Neutrophil (primary cell): Measurements from ENCODE around the gene PAQR8.
"Not testable (repeated sequence)": the region's sequence is repeated elsewhere in the genome, so short reads cannot be mapped to it uniquely, and the experiment has no call there.

Experiments used
- H3K27ac ChIP-seq: fragments of 200-600 bp; sonication (generic); 2 replicates; pipeline ENCODE4 v1.5.1; 2016; ENCODE audit warnings: mild to moderate bottlenecking, moderate library complexity
- H3K27me3 ChIP-seq: fragments of 200-600 bp; sonication (generic); 2 replicates; pipeline ENCODE4 v1.6.0; 2016; ENCODE audit warnings: mild to moderate bottlenecking
- H3K36me3 ChIP-seq: fragments of 200-600 bp; sonication (generic); 2 replicates; pipeline ENCODE4 v1.5.1; 2017
- H3K4me1 ChIP-seq, 2 experiments: fragments of 200-600 bp in 1 of 2; sonication (generic) in 1 of 2; 1 replicate in 1 of 2; 2 replicates in 1 of 2; pipeline versions ENCODE4 v1.5.1 to v1.6.1; 2013 to 2016; ENCODE audit warnings: low read depth in 1 of 2, low read length in 1 of 2, mild to moderate bottlenecking in 1 of 2, moderate library complexity in 1 of 2; ENCODE audit not compliant: control insufficient read depth in 1 of 2, insufficient read depth in 1 of 2
- H3K4me3 ChIP-seq, 2 experiments: fragments of 200-600 bp in 1 of 2; sonication (generic) in 1 of 2; 1 replicate in 1 of 2; 2 replicates in 1 of 2; pipeline ENCODE4 v1.5.1; 2013 to 2016; ENCODE audit warnings: low read depth in 1 of 2, low read length in 1 of 2, mild to moderate bottlenecking in 1 of 2, moderate library complexity in 1 of 2
- H3K9me3 ChIP-seq: fragments of 200-600 bp; sonication (generic); 2 replicates; pipeline ENCODE4 v1.5.1; 2016
- CTCF ChIP-seq: fragments of 200-600 bp; sonication (generic); IDR thresholded peaks from 2 replicates; pipeline ENCODE4 v1.5.1; 2016; ENCODE audit warnings: antibody characterized with exemption

Gene PAQR8

GRCh38 chr6:52377538-52378221 lies 15.7 kb downstream of the PAQR8 start:
- H3K9me3 ChIP-seq: no peaks in the 10 kb centered on the region
- no peak for TF ChIP-seq CTCF
- no peaks in the 10 kb centered on the region for H3K27me3 ChIP-seq
- H3K4me1 ChIP-seq: peaks cover 8% of the 10 kb centered on the region in 2 experiments
- no peak overlapping the region for H3K4me3 ChIP-seq
- H3K36me3 ChIP-seq: peaks cover 22% of the 10 kb centered on the region
- H3K27ac ChIP-seq: peak overlapping the region; percentile 51

- Histone ChIP-seq H3K27ac (no peak overlapping the region), H3K27me3 (no peaks in the 10 kb centered on the region), H3K4me1 (peaks cover 14 to 16% of the 10 kb centered on the region in 2 experiments), H3K4me3 (no peak overlapping the region), H3K9me3 (no peaks in the 10 kb centered on the region), H3K36me3 (peaks cover 22% of the 10 kb centered on the region)
- no peak for TF ChIP-seq CTCF
Observed at GRCh38 chr6:52381249-52381648, 19.3 kb downstream of the PAQR8 start.

- no peaks in the 10 kb centered on the region for H3K27me3 ChIP-seq
Observed at GRCh38 chr6:52384145-52384766, 22.3 kb downstream of the PAQR8 start.

GRCh38 chr6:52385074-52385473 lies 23.1 kb downstream of the PAQR8 start:
- H3K4me3 ChIP-seq: no peak overlapping the region

More at GRCh38 chr6:52384145-52384766, 22.3 kb downstream of the PAQR8 start:
- H3K9me3 ChIP-seq: no peaks in the 10 kb centered on the region
- TF ChIP-seq CTCF: no peak
- peaks cover 6 to 9% of the 10 kb centered on the region in 2 experiments for H3K4me1 ChIP-seq
- peaks cover 22% of the 10 kb centered on the region for H3K36me3 ChIP-seq
- no peak overlapping the region for H3K4me3 ChIP-seq
- no peak overlapping the region for H3K27ac ChIP-seq

GRCh38 chr6:52388119-52388518 lies 26.2 kb downstream of the PAQR8 start:
- peaks cover 26 to 31% of the 10 kb centered on the region in 2 experiments for H3K4me1 ChIP-seq
- H3K27ac ChIP-seq: not testable (repeated sequence)

More at GRCh38 chr6:52385074-52385473, 23.1 kb downstream of the PAQR8 start:
- Histone ChIP-seq H3K4me1 (peaks cover 12 to 17% of the 10 kb centered on the region in 2 experiments), H3K9me3 (no peaks in the 10 kb centered on the region), H3K27ac (no peak overlapping the region), H3K27me3 (no peaks in the 10 kb centered on the region), H3K36me3 (peaks cover 17% of the 10 kb centered on the region)
- TF ChIP-seq CTCF: no peak

GRCh38 chr6:52388790-52389189 lies 26.8 kb downstream of the PAQR8 start:
- Histone ChIP-seq H3K4me1 (peaks cover 26 to 29% of the 10 kb centered on the region in 2 experiments), H3K27ac (no peak overlapping the region)

More at GRCh38 chr6:52388119-52388518, 26.2 kb downstream of the PAQR8 start:
- not testable (repeated sequence) for H3K4me3 ChIP-seq, H3K9me3 ChIP-seq, H3K36me3 ChIP-seq, H3K27me3 ChIP-seq

More at GRCh38 chr6:52388790-52389189, 26.8 kb downstream of the PAQR8 start:
- Histone ChIP-seq H3K27me3 (no peaks in the 10 kb centered on the region), H3K9me3 (no peaks in the 10 kb centered on the region), H3K4me3 (no peak overlapping the region), H3K36me3 (no peaks in the 10 kb centered on the region)
- TF ChIP-seq CTCF: no peak
